HL-60 (cell line): Measurements from ENCODE around the gene IQSEC3.
"Not testable (repeated sequence)": the region's sequence is repeated elsewhere in the genome, so short reads cannot be mapped to it uniquely, and the experiment has no call there.

Source experiments
- CTCF ChIP-seq: IDR thresholded peaks from one replicate; pipeline ENCODE4 v1.5.1; 2011; ENCODE audit warnings: low read length, control low read depth, inconsistent platforms; ENCODE audit not compliant: insufficient read depth
- GABPA ChIP-seq: IDR thresholded peaks from 2 replicates; pipeline ENCODE4 v1.6.1; 2012; ENCODE audit warnings: low read depth
- POLR2AphosphoS5 ChIP-seq: IDR thresholded peaks from 2 replicates; pipeline ENCODE4 v1.6.1; 2012; ENCODE audit warnings: low read depth
- REST ChIP-seq: IDR thresholded peaks from 2 replicates; pipeline ENCODE4 v1.6.1; 2012; ENCODE audit warnings: low read depth; ENCODE audit not compliant: insufficient replicate concordance
- SPI1 ChIP-seq: IDR thresholded peaks from 2 replicates; pipeline ENCODE4 v1.6.1; 2012; ENCODE audit warnings: low read depth, mild to moderate bottlenecking, borderline replicate concordance

GRCh38 chr12:75541-75940 lies 9.0 kb downstream of the IQSEC3 start:
- TF ChIP-seq CTCF, REST, GABPA, POLR2AphosphoS5, SPI1: not testable (repeated sequence)
